GM12892 (cell line): ENCODE measurements around the gene HIBCH. TPM values are rescaled to one million over a fixed set of nuclear protein-coding genes. Genes with fewer than 3 reads are reported as not detected.
"Not testable (repeated sequence)": the region's sequence is repeated elsewhere in the genome, so short reads cannot be mapped to it uniquely, and the experiment has no call there.

Experiments used
- DNase-seq: peaks from one replicate; pipeline ENCODE4 v3.0.0; 2011; ENCODE audit not compliant: insufficient read length
- FAIRE-seq: peaks from 2 replicates; lab custom pipeline; 2011; peaks lifted over from hg19 to GRCh38; lab: Jason Lieb, UNC
- POLR2A ChIP-seq: IDR thresholded peaks from 2 replicates; pipeline ENCODE4 v1.6.1; 2011; ENCODE audit warnings: low read depth, low read length, control low read depth
- POLR2AphosphoS5 ChIP-seq: IDR thresholded peaks from 2 replicates; pipeline ENCODE4 v1.6.1; 2011; ENCODE audit warnings: low read depth, low read length, control low read depth
- TAF1 ChIP-seq: IDR thresholded peaks from 2 replicates; pipeline ENCODE4 v1.6.1; 2011; ENCODE audit warnings: low read depth, mild to moderate bottlenecking, control low read depth, low read length, borderline replicate concordance
- polyA plus RNA-seq: library from polyadenylated mRNA; unstranded; fragments of >200 nt; gene quantifications from one replicate; pipeline ENCODE4 v1.2.1, GENCODE V29; 2012; ENCODE audit warnings: missing spikeins, inconsistent platforms; ENCODE audit not compliant: missing spikeins

HIBCH gene
- 26.6 TPM for polyA plus RNA-seq

- DNase-seq = peak; percentile 33
- peak; percentile 98 for FAIRE-seq
- TF ChIP-seq POLR2A (peak; percentile 86), TAF1 (peak; percentile 55; the same call in 1 of the 2 replicates), POLR2AphosphoS5 (peak; percentile 83)
Observed at GRCh38 chr2:190319555-190320498, at the start of gene HIBCH. HIBCH (minus strand) TSS chr2:190319826; CDS start chr2:190319750, 76 bp downstream.

GRCh38 chr2:190367091-190367490, 47.5 kb upstream of the HIBCH start:
- DNase-seq = no peak
- TF ChIP-seq POLR2A (no peak), TAF1 (no peak), POLR2AphosphoS5 (no peak)
- FAIRE-seq = no peak

GRCh38 chr2:190366248-190366753, 46.7 kb upstream of the HIBCH start:
- DNase-seq (no peak), FAIRE-seq (no peak)
- TF ChIP-seq POLR2AphosphoS5 (no peak), POLR2A (no peak), TAF1 (no peak)

DNA sequence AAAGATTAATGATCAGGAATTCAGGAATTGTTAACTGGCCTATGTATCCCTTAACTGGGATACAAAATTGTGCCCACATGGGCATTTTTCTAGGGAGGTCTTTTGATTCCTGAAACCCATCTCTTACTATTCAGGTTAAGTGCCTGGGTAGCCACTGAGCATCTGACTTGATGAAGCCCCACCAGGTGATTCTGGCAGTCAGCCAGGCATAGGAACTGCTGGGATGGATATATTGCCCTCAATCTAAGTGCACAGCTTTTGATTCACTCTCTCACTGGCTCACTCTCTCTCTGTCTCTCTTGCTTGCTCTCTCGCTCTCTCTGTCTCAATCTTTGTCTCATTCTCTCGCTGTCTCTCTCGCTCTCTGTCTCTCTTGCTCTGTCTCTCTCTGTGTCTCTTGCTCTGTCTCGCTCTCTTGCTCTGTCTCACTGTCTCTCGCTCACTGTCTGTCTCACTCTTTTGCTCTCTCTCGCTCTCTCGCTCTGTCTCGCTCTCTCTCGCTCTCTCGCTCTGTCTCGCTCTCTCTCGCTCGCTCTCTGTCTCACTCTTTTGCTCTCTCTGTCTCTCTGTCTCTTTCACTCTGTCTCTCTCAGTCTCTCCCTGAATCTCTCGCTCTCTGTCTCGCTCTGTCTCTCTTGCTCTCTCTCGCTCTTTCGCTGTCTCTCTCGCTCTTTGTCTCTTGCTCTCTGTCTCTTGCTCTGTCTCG, 46.0 kb upstream of the HIBCH start:
- TF ChIP-seq POLR2AphosphoS5 = no peak
- TF ChIP-seq POLR2A = no peak
- TF ChIP-seq TAF1 = no peak
- no peak for DNase-seq
- FAIRE-seq = no peak

DNA sequence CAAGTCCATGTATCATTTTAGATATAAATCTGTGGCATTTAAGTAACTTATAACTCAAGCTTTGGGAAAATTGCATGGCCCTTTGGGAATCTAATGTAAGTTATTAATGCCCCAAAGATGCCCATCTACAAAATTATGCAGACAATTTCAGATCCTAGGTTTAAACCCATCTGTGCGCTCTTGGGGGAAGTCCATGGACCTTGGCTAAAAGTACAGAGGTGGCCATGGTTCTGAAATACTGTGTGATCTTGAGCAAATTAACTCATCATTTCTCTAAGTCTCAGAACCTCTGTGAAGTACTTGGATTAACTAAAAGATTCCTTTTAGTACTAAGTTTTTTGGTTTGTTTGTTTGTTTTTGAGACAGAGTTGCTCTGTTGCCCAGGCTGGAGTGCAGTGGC, 43.3 kb upstream of the HIBCH start:
- FAIRE-seq (no peak), DNase-seq (no peak)
- TF ChIP-seq POLR2A (no peak), POLR2AphosphoS5 (no peak), TAF1 (no peak)

DNA sequence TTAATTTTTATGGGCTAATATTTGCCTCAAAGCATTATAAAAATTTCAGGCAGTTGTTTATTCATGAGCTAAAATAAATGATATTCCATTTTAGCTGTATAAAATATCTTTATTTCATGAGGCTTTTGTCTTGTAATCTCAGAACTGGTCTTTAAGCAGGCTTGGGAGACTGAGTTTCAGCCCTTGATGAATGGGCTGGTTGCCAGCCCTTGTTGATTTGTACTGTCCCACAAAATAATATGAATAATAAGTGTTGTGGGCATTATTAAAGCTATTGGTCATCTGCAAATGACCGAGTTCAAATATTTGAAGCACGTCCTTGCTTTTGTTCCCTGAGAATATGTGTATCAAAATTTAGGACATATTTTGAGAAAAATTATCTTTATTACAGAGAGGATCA, 41.9 kb upstream of the HIBCH start:
- TF ChIP-seq POLR2AphosphoS5 (no peak), TAF1 (no peak), POLR2A (no peak)
- FAIRE-seq (no peak), DNase-seq (no peak)

- no peak for FAIRE-seq
- DNase-seq = no peak
Observed at GRCh38 chr2:190360965-190361364, 41.3 kb upstream of the HIBCH start.

GRCh38 chr2:190360561-190360960, 40.9 kb upstream of the HIBCH start:
- FAIRE-seq (no peak), DNase-seq (no peak)
- TF ChIP-seq TAF1 (no peak), POLR2AphosphoS5 (no peak), POLR2A (no peak)

More at GRCh38 chr2:190360965-190361364, 41.3 kb upstream of the HIBCH start:
- TF ChIP-seq POLR2AphosphoS5 = no peak
- TF ChIP-seq TAF1 = no peak
- TF ChIP-seq POLR2A = no peak

DNA sequence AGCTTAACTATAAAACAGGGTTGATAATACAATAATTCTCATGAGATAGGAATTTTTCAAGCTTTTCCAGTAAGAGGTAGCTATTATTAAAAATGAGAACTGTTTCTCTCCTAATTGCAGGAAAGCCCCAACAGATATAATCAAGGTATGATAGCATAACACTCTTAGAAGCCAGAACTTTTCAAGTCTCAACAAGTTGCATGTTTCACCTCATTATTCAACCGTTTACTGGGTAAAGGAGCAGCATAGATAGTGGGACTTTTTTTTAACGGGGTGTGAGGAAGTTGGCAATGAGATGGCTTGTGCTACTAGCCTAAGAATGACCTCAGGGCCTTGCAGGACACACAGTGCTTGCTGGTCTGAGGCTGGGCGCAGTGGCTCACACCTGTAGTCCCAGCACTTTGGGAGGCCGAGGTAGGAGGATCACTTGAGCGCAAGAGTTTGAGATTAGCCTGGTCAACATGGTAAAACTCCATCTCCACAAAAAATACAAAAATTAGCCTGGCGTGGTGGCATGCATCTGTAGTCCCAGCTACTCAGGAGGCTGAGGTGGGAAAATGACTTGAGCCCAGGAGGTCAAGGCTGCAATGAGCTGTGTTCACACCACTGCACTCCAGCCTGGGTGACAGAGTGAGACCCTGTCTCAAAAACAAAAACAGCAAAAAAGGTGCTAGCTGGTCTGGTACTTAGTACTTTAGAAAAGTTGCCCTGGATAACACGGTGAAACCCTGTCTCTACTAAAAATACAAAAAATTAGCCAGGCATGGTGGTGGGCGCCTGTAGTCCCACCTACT, 39.2 kb upstream of the HIBCH start:
- DNase-seq, FAIRE-seq: not testable (repeated sequence)

DNA sequence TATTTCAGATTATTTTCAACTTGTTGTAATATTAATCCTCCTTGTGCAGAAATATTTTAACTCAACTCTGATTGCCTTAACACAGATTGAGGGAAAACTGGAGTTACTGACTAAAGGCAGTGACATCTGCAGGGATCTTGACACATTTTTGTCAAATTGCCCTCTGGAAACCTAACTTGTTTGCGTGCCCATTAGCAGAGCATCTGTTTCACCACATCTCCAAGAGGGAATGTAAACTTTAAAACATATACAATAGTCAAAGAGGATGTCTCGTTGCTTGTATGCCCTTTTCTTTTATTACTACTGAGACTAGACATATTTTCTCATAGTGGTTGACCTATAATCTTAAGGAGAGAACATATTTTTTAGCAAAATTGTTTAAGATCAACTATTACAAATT, 38.0 kb upstream of the HIBCH start:
- TF ChIP-seq TAF1 (no peak), POLR2AphosphoS5 (no peak), POLR2A (no peak)
- FAIRE-seq (no peak), DNase-seq (no peak)

DNA sequence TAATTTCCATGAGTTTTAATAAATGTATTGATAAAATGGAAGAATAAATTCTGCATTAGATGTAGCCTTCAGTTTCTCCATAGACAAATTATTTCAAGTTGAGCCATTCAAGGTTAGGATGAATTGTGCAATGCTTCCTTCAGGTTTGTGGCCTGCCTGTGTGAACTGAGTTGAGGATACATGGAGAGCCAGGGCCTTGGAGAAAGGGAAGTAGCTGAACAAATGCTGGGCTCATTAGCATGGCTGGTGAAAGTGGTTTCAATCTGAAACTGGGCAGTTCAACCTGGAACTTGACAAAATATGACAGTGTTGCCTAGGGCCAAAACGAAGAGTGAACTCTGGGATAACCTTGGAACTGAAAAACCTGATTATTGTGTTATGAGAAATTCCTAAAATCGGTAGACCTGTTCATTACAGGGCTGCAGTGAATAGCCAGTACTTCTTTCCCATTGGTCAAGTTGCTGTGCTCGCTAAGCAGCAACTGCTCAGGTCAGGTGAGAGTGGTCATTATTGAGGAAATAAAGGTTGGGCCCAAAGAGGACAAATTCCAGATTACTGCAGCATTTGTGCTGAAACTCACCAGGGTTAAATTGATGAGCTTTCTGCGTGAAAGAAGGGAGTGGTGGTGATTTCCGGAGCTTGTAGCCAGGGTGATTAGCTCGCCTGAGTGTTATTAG, 36.5 kb upstream of the HIBCH start:
- TF ChIP-seq POLR2AphosphoS5 (no peak), POLR2A (no peak), TAF1 (no peak)
- DNase-seq (no peak), FAIRE-seq (peak; percentile 33)
